Jurkat, Clone E6-1 (cell line): ENCODE data around the gene LIMA1.
A peak's percentile ranks its signal among the peaks of the same experiment; 100 is the strongest.
"Not testable (repeated sequence)": the region's sequence is repeated elsewhere in the genome, so short reads cannot be mapped to it uniquely, and the experiment has no call there.

ENCODE experiments used
- DNase-seq: peaks from one replicate; pipeline ENCODE4 v3.0.0-alpha.2; 2011; ENCODE audit warnings: low read depth, low spot score
- H3K4me3 ChIP-seq: 2 replicates; pipeline ENCODE4 v1.5.1; 2011; ENCODE audit warnings: mild to moderate bottlenecking, low read length, control low read depth, moderate library complexity

LIMA1 gene

DNA sequence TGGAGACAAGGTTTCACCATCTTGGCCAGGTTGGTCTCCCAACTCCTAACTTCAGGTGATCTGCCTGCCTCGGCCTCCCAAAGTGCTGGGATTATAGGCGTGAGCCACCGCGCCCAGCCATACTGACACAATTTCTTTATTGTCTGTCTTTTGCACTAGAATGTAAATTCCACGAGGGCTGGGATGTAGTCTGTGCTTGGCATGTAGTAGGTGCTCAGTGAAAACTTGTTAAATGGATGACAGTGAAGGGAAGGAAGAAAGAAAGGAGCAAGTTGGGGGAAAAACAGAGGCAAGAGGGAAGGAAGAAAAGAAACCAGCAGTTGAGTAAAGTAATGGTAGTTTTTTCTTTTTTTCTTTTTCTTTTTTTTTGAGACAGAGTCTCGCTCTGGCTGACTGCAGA is 53.1 kb downstream of the LIMA1 start:
- no peak overlapping the region for H3K4me3 ChIP-seq
- no peak for DNase-seq

DNA sequence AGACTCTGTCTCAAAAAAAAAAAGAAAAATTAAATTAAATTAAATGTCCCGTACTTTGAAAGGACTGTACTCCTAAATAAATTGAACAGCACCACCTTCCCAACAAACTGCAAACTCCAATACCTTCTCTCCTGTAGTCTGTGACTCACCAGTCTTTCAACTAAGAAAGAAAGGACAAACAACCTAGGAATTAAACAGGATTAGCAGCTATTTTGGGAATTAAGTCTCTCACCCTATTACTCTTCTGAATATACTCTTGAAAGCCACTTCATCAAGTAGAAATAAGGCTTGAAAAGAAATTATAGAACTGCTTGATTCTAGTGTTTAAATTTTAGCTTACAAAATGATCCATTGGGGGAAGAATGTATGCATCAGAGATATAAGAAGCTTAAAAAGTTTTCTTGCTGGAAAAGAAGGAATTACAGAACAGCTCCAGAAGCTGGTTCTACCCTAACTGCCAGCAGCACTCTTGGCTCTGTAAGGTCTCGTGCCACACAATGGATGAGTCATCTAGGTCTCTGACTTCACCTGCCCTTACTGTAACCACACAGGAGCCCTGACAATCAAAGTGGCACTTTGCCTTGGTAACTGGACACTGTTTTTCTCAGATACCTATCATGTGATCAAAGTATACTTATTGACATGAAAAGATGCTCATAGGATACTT is 59.2 kb downstream of the LIMA1 start:
- H3K4me3 ChIP-seq, result no peak overlapping the region
- DNase-seq, result no peak

DNA sequence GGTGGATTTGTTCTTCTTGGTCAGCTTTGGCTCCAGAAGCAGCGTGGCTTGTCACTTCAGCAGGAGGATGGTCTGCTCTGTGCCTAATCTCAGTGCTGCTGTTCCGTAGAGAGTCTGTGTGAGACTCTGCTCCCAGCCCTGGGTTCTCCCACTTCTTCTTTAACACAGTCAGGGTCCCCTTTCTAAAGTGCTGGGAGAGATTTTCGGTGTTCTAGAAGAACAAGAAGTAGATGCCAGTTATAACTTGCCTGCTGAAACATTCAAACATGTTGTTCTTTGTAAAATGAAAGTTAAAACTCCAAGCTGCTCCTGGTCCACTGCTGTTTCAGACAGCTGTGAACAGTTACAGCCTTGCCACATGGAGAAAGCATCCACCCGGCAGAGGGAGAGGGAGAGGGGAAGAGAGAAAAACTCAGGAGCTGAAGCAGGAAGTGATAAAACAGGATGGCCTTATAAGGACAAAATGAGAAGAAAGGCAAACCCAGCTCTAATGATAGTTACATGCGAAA is 61.0 kb downstream of the LIMA1 start:
- peak overlapping the region; percentile 61 for H3K4me3 ChIP-seq
- peak; percentile 63 for DNase-seq

- DNase-seq, result no peak
- peak overlapping the region; percentile 61 for H3K4me3 ChIP-seq
Measured at GRCh38 chr12:50221228-50222008, 61.9 kb downstream of the LIMA1 start.

GRCh38 chr12:50220363-50220995 is 62.8 kb downstream of the LIMA1 start:
- peak overlapping the region; percentile 61 for H3K4me3 ChIP-seq
- no peak for DNase-seq

GRCh38 chr12:50219544-50219943 is 63.8 kb downstream of the LIMA1 start:
- no peak overlapping the region for H3K4me3 ChIP-seq
- DNase-seq, result no peak

GRCh38 chr12:50219001-50219400 is 64.3 kb downstream of the LIMA1 start:
- H3K4me3 ChIP-seq, DNase-seq: not testable (repeated sequence)

GRCh38 chr12:50218386-50218785 is 64.9 kb downstream of the LIMA1 start:
- no peak overlapping the region for H3K4me3 ChIP-seq
- no peak for DNase-seq

DNA sequence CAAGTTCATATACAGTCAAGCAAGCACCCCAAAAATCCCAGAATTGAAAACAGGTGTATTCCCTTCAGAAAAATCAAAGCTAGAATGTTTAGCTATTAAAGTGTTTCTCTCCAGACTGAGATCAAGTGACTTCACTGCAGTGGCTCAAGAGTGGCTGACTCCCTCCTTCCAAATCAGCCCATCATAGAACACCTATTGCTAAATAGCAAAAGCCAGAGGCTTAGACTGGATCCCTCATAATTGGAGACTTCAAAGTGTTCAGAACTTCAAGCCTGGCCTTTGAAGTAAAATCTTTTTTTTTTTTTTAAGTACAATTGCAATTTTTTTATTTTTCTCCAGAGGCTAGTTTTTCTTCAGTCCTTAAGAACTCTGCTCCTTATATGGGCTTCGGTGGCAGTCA is 66.1 kb downstream of the LIMA1 start:
- no peak overlapping the region for H3K4me3 ChIP-seq
- no peak for DNase-seq

DNA sequence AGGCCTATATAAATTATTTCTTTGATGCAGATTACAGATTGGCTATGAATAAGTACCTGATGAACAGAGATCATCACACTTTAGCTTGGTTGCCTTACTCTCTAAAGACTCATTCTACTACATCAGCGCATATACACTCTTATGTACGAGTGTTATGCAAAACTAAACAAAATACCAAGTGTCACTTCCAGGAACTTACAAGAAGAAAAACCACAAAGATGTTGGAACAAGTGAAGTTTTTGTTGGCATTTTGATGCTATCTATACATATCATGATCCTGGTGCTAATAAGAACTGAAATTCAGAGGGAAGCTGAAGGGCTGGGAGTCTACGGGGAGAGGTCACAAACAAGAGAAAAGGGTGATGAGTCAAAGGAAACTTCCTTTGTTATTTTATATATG is 68.3 kb downstream of the LIMA1 start:
- H3K4me3 ChIP-seq, result no peak overlapping the region
- DNase-seq, result no peak

DNA sequence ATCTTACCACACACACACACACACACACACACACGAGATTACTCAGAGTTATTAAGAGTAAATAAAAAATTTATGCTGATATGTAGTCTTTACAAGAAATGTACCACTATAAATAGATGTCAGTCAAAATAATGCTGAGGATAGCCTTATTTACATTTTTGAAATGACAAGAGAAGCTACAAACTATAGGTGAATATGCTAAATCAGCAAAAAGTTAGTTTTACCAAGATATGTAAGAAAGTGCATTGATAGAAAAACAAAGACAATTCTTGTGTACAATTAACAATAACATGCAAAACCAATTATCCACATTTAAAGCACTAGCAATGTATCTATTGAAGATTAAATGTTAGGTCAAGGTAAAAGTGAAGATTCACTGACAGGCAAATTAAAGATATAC is 69.3 kb downstream of the LIMA1 start:
- no peak overlapping the region for H3K4me3 ChIP-seq
- DNase-seq, result no peak

GRCh38 chr12:50213439-50213838 is 69.9 kb downstream of the LIMA1 start:
- no peak overlapping the region for H3K4me3 ChIP-seq
- DNase-seq, result no peak

- no peak overlapping the region for H3K4me3 ChIP-seq
- no peak for DNase-seq
Measured at GRCh38 chr12:50212071-50212467, 71.3 kb downstream of the LIMA1 start.

GRCh38 chr12:50211392-50212070 is 71.8 kb downstream of the LIMA1 start:
- H3K4me3 ChIP-seq, result no peak overlapping the region
- no peak for DNase-seq

- DNase-seq, result no peak
- no peak overlapping the region for H3K4me3 ChIP-seq
Measured at GRCh38 chr12:50207424-50207823, 75.9 kb downstream of the LIMA1 start.

DNA sequence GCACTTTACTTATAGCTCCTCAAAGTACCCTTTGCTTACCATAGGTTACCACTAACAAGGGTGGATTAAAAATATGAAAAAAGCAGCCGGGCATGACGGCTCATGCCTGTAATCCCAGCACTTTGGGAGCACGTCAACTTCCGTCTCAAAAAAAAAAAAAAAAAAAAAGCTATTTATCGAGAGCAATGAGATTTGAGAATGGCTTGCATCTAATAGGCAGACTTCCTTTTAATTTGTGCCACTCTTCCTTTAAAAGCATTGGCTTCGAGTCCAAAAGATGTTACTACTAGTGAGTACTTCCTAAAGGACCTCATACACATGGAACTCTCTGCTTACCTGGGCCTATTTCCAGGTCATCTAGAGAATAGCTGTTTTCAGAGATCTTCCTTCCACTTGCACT is 77.7 kb downstream of the LIMA1 start:
- no peak for DNase-seq
- H3K4me3 ChIP-seq, result no peak overlapping the region

GRCh38 chr12:50203691-50204090 is 79.6 kb downstream of the LIMA1 start:
- no peak overlapping the region for H3K4me3 ChIP-seq
- no peak for DNase-seq

DNA sequence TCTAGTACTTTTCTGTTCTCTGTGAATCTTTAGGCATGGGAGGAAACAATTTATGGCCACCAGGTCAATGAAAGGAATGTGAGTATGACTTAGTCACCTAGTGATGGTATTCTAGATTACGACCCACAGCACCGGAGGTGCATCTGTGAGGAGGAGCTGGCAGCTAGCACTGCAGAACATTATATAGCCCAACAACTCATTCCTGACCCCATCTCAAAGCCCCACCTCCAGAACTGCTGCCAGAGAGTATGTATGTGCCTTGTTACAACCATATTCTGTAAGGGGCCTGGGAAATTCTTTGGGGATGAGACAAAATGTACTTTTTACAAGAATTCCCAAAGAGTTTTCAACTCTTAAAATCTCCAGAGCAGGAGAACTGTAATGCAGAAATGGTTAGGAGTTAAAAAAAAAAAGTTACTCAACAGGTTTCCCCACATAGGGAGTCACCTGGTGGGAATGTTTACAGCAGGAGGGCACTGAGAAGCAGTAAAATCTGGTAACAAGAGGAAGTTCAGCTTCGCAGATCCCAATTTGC is 81.3 kb downstream of the LIMA1 start:
- no peak overlapping the region for H3K4me3 ChIP-seq
- DNase-seq, result no peak

- DNase-seq, result no peak
- H3K4me3 ChIP-seq, result no peak overlapping the region
Measured at GRCh38 chr12:50200552-50201273, 82.6 kb downstream of the LIMA1 start.
